GM12878 (cell line): Measurements from ENCODE around the gene LRRC7.

ENCODE experiments used
- BACH1 ChIP-seq: fragments of 450-650 bp; IDR thresholded peaks from 2 replicates; pipeline ENCODE4 v1.6.1; 2017; ENCODE audit warnings: mild to moderate bottlenecking, borderline replicate concordance
- ETV6 ChIP-seq, 2 experiments: fragments of 450-650 bp in 1 of 2; IDR thresholded peaks in 1 of 2; conservative IDR thresholded peaks in 1 of 2; 2 replicates each; pipeline ENCODE4 v1.6.1; 2014; ENCODE audit warnings: antibody characterized with exemption in 1 of 2, borderline replicate concordance in 1 of 2, low read depth in 1 of 2, mild to moderate bottlenecking in 1 of 2, moderate library complexity in 1 of 2
- POLR2A ChIP-seq: IDR thresholded peaks from 2 replicates; pipeline ENCODE4 v1.6.1; 2011; ENCODE audit warnings: low read depth, mild to moderate bottlenecking, low read length
- RBBP5 ChIP-seq: fragments of 200-600 bp; sonication (generic); conservative IDR thresholded peaks from 2 replicates; pipeline ENCODE4 v1.6.1; 2016
- TARDBP ChIP-seq: IDR thresholded peaks from 2 replicates; pipeline ENCODE4 v1.6.1; 2016; ENCODE audit warnings: borderline replicate concordance
- ZNF207 ChIP-seq: fragments of 450-650 bp; IDR thresholded peaks from 2 replicates; pipeline ENCODE4 v1.6.1; 2014; ENCODE audit warnings: antibody characterized with exemption, mild to moderate bottlenecking, borderline replicate concordance
- TF ChIP-seq, protein P1 (sequence below): IDR thresholded peaks from 2 replicates; pipeline ENCODE4 v1.6.1; 2011; ENCODE audit warnings: mild to moderate bottlenecking, low read depth, low read length, moderate library complexity; ENCODE audit not compliant: insufficient replicate concordance
- TF ChIP-seq, protein P2 (sequence below), 3 experiments: IDR thresholded peaks in 2 of 3; conservative IDR thresholded peaks in 1 of 3; 2 replicates each; pipeline ENCODE4 v1.5.1; 2011; ENCODE audit warnings: low read depth in 3 of 3, low read length in 3 of 3, mild to moderate bottlenecking in 3 of 3, control low read depth in 2 of 3, moderate library complexity in 2 of 3, inconsistent platforms in 1 of 3, mixed read lengths in 1 of 3; ENCODE audit not compliant: control insufficient read depth in 2 of 3, insufficient read depth in 1 of 3; ENCODE audit errors: extremely low read depth in 1 of 3

DNA sequence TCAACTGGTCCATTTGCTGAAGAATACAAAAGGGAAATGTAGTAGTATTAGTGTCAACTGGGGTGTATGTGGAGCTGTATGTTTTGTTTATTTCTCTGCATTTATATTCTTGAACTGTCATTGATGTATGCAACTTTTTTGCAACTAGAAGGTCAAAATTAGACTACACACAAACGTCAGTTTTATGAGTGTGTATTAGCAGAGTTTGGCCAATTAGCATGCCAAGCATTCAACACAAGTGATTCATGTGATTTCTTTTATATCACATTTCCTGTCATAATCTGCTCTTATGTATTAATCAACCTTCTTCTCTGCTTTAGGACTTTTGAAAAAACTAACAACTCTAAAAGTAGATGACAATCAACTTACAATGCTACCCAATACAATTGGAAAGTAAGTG, 426.5 kb downstream of the LRRC7 start:
- no peak for TF ChIP-seq RBBP5
- no peak for TF ChIP-seq ETV6 (conservative IDR thresholded peaks at IDR 0.05 in 1 of 2, IDR thresholded peaks at IDR 0.05 in 1 of 2; ENCODE audit: borderline replicate concordance in 1 of 2, low read depth in 1 of 2)
- no peak for TF ChIP-seq BACH1
- no peak for TF ChIP-seq ZNF207
- TF ChIP-seq, protein P1, sequence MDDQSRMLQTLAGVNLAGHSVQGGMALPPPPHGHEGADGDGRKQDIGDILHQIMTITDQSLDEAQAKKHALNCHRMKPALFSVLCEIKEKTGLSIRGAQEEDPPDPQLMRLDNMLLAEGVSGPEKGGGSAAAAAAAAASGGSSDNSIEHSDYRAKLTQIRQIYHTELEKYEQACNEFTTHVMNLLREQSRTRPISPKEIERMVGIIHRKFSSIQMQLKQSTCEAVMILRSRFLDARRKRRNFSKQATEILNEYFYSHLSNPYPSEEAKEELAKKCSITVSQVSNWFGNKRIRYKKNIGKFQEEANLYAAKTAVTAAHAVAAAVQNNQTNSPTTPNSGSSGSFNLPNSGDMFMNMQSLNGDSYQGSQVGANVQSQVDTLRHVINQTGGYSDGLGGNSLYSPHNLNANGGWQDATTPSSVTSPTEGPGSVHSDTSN: no peak
- TF ChIP-seq, protein P2, sequence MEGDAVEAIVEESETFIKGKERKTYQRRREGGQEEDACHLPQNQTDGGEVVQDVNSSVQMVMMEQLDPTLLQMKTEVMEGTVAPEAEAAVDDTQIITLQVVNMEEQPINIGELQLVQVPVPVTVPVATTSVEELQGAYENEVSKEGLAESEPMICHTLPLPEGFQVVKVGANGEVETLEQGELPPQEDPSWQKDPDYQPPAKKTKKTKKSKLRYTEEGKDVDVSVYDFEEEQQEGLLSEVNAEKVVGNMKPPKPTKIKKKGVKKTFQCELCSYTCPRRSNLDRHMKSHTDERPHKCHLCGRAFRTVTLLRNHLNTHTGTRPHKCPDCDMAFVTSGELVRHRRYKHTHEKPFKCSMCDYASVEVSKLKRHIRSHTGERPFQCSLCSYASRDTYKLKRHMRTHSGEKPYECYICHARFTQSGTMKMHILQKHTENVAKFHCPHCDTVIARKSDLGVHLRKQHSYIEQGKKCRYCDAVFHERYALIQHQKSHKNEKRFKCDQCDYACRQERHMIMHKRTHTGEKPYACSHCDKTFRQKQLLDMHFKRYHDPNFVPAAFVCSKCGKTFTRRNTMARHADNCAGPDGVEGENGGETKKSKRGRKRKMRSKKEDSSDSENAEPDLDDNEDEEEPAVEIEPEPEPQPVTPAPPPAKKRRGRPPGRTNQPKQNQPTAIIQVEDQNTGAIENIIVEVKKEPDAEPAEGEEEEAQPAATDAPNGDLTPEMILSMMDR (IDR thresholded peaks at IDR 0.05 in 2 of 3, conservative IDR thresholded peaks at IDR 0.05 in 1 of 3; ENCODE audit: control insufficient read depth in 2 of 3, extremely low read depth in 1 of 3, insufficient read depth in 1 of 3, low read depth in 3 of 3, low read length in 3 of 3): no peak
- TF ChIP-seq TARDBP: no peak
- no peak for TF ChIP-seq POLR2A
